Psoas muscle (tissue), 8 donors: Measurements from ENCODE around the gene COL6A1. TPM values are rescaled to one million over a fixed set of nuclear protein-coding genes. Genes with fewer than 3 reads are reported as not detected.

Source experiments
- ATAC-seq, 4 donors: fragments of 200-7000 bp; cut with Tn5 transposase; one replicate each; pipeline ENCODE4 v1.9.1; 2020; ENCODE audit warnings: moderate library complexity in 3 of 4, mild to moderate bottlenecking in 2 of 4
- DNase-seq, 2 donors: peaks; one replicate each; pipeline ENCODE4 v3.0.0-alpha.2; 2020
- H3K27ac ChIP-seq: fragments of 200-600 bp; one replicate; pipeline ENCODE4 v1.8.0; 2022
- H3K27me3 ChIP-seq, 3 donors: fragments of 200-600 bp in 1 of 3; one replicate each; pipeline versions ENCODE4 v1.6.1 to v1.8.0; 2013 to 2022; ENCODE audit warnings: low read length in 2 of 3, mild to moderate bottlenecking in 2 of 3, moderate library complexity in 1 of 3; ENCODE audit not compliant: insufficient read depth in 3 of 3
- H3K36me3 ChIP-seq, 2 donors: fragments of 200-600 bp in 1 of 2; one replicate each; pipeline versions ENCODE4 v1.6.1 to v1.8.0; 2013 to 2022; ENCODE audit warnings: low read depth in 1 of 2, mild to moderate bottlenecking in 1 of 2, moderate library complexity in 1 of 2; ENCODE audit not compliant: insufficient read depth in 1 of 2
- H3K4me1 ChIP-seq: fragments of 200-600 bp; one replicate; pipeline ENCODE4 v1.8.0; 2022
- H3K4me3 ChIP-seq: fragments of 200-600 bp; one replicate; pipeline ENCODE4 v1.8.0; 2022; ENCODE audit warnings: mild to moderate bottlenecking
- H3K9me3 ChIP-seq: fragments of 200-600 bp; one replicate; pipeline ENCODE4 v1.8.0; 2022
- CTCF ChIP-seq: fragments of 200-600 bp; IDR thresholded peaks from one replicate; pipeline ENCODE4 v1.8.0; 2022; ENCODE audit warnings: antibody characterized with exemption
- WGBS, 3 donors: extraction: QIAGEN DNeasy Blood & Tissue Kit; methylation state at CpG; one replicate each; pipeline versions ENCODE4 v1.1.6 to v1.1.7; 2013; 5-methylcytosine and 5-hydroxymethylcytosine counted together
- intact Hi-C, 2 donors: fragments of 100-400 bp; cut with DNase I; formaldehyde crosslinking; loops; one replicate each; pipeline versions ENCODE4 v1.11.0 to v1.14.2; 2022
- polyA plus RNA-seq, 3 donors: library from polyadenylated mRNA; stranded (reverse); fragments of 200-250 nt; gene quantifications; one replicate each; pipeline ENCODE4 v1.2.3, GENCODE V29; 2013
- total RNA-seq, 4 donors: library from RNA; stranded (reverse); fragmentation: NEBNext Ultra II Directional in 2 of 4; extraction: Animal tissue kit (Norgen Biotek cat#: 25700) in 2 of 4; gene quantifications; one replicate each; pipeline versions ENCODE4 v1.2.1 to v1.2.4, GENCODE V29; 2021 to 2023
- donor health status: healthy with polysubstance abuse.
- donor health status: DM: no; HTN: no; CAD: no; lungs with moderate emphysema.
- donor health status: Bipolar disorder and iron deficiency.
- donor health status: healthy.
- donor health status: DM: yes; HTN: yes; CAD: no.
- donor health status: DM: no; HTN: no; CAD: no.
- donor health status: DM: no; HTN: no; CAD: no.
- donor health status: DM: yes; HTN: yes; CAD: no.

The COL6A1 gene
- total and polyA plus RNA-seq, 7 donors: 29.4 to 83.0 (median 36.1) TPM

- DNase-seq: no peak
- Histone ChIP-seq H3K4me1 (no peaks in the 10 kb centered on the region), H3K27ac (no peak overlapping the region), H3K4me3 (no peak overlapping the region), H3K36me3 (no peaks in the 10 kb centered on the region), H3K27me3 (peaks cover 0 to 11% (median 2%) of the 10 kb centered on the region in 3 donors), H3K9me3 (no peaks in the 10 kb centered on the region)
- TF ChIP-seq CTCF: no peak
- intact Hi-C loops: no loop called here
- no peak for ATAC-seq
- 80 to 82% (median 80%) methylated on average over 32 of the region's 32 CpGs for WGBS, 3 donors
Observed at GRCh38 chr21:45941717-45942546, 39.6 kb upstream of the COL6A1 start.

DNA sequence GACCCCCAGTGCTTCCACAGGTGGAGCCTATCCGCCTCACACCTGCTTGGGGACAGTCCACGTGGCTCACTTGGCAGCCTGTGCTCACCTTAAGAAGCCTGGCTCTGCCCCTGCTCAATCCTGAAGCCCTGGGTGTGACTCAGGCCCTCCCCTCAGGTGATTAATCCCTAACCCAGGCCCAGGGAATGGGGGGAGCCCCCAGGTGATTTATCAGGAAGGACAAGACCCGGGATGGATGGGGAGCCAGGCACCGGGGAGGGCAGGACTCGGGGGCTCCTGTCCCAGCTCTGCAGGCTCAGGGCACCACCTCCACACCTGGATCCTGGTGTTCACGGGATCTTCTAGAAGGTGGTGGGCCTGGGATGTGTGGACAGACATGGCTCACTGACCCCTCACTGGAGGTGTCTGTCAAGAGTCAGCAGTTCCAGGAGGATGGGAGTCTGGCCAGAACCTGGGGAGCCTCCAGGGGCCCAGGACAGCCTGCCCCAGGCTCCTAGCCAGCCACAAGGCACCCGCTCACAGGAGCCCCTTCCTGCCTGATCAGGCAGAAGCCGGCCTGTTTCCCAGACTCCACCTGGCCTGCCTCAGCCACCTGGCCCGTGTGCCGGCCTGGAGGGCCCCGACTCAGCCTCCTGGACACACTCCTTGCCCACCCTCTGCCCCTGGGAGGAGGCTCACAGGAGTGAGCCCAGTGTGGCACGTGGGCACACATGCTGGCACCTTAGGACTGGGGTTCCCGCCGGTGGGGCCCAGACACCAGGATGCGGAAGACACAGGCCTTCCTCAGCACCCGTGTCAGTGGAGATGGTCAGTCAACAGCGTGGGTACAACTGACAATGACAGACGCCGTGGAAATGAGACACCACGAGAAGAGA lies 38.6 kb upstream of the COL6A1 start:
- no peak for TF ChIP-seq CTCF
- DNase-seq (no peak), ATAC-seq (no peak)
- no peak overlapping the region for H3K4me3 ChIP-seq
- H3K9me3 ChIP-seq: no peaks in the 10 kb centered on the region
- no peaks in the 10 kb centered on the region for H3K36me3 ChIP-seq
- no peak overlapping the region for H3K27ac ChIP-seq
- intact Hi-C loops: no loop called here
- peaks cover 0 to 18% (median 6%) of the 10 kb centered on the region in 3 donors for H3K27me3 ChIP-seq
- H3K4me1 ChIP-seq: no peaks in the 10 kb centered on the region
- 72 to 76% (median 76%) methylated on average over 20 of the region's 20 CpGs for WGBS, 3 donors

- Histone ChIP-seq H3K4me3 (no peak overlapping the region), H3K9me3 (no peaks in the 10 kb centered on the region), H3K27ac (no peak overlapping the region), H3K4me1 (no peaks in the 10 kb centered on the region), H3K36me3 (no peaks in the 10 kb centered on the region), H3K27me3 (peaks cover 0 to 24% (median 6%) of the 10 kb centered on the region in 3 donors)
- WGBS, 3 donors: 75 to 81% (median 79%) methylated on average over 8 of the region's 8 CpGs
- intact Hi-C loops: no loop called here
- DNase-seq (no peak), ATAC-seq (no peak)
- TF ChIP-seq CTCF: no peak
Observed at GRCh38 chr21:45943630-45944540, 37.7 kb upstream of the COL6A1 start.

GRCh38 chr21:45944601-45945000 lies 37.0 kb upstream of the COL6A1 start:
- H3K4me1 ChIP-seq: no peaks in the 10 kb centered on the region
- H3K9me3 ChIP-seq: no peaks in the 10 kb centered on the region
- TF ChIP-seq CTCF: no peak
- WGBS, 3 donors: 82 to 86% (median 85%) methylated on average over 14 of the region's 14 CpGs
- H3K27ac ChIP-seq: no peak overlapping the region
- DNase-seq (no peak), ATAC-seq (no peak)
- intact Hi-C loops: no loop called here
- no peak overlapping the region for H3K4me3 ChIP-seq
- peaks cover 0 to 31% (median 6%) of the 10 kb centered on the region in 3 donors for H3K27me3 ChIP-seq
- H3K36me3 ChIP-seq: no peaks in the 10 kb centered on the region
